HepG2 (cell line): ENCODE data around the gene HSF2BP. TPM values are rescaled to one million over a fixed set of nuclear protein-coding genes. Genes with fewer than 3 reads are reported as not detected.

Experiments
- DNMT3B ChIP-seq: conservative IDR thresholded peaks from 2 replicates; pipeline ENCODE4 v1.6.1; 2016; ENCODE audit warnings: missing biosample characterization, control low read depth
- EED ChIP-seq: sonication (generic); formaldehyde crosslinking; IDR thresholded peaks from 2 replicates; pipeline ENCODE4 v1.5.0; 2020; ENCODE audit warnings: mild to moderate bottlenecking, missing genetic modification reagents
- HMG20A ChIP-seq: IDR thresholded peaks from 2 replicates; pipeline ENCODE4 v1.6.1; 2016; ENCODE audit warnings: borderline replicate concordance
- HNRNPH1 ChIP-seq: fragments of 200-400 bp; formaldehyde crosslinking; optimal IDR thresholded peaks from 2 replicates; pipeline ENCODE3; 2017; ENCODE audit warnings: mild to moderate bottlenecking, low read depth, low read length
- MAZ ChIP-seq, 2 experiments: sonication (generic) in 1 of 2; formaldehyde crosslinking in 1 of 2; IDR thresholded peaks; 2 replicates each; pipeline versions ENCODE4 v1.5.0 to v1.6.1; 2012 to 2020; ENCODE audit warnings: low read depth in 2 of 2, mild to moderate bottlenecking in 2 of 2, borderline replicate concordance in 1 of 2, improper control_type of control experiment in 1 of 2, low read length in 1 of 2, missing genetic modification reagents in 1 of 2, moderate library complexity in 1 of 2
- NFKBIZ ChIP-seq: IDR thresholded peaks from 2 replicates; pipeline ENCODE4 v1.6.1; 2018; ENCODE audit warnings: missing genetic modification reagents, missing compliant biosample characterization
- NFYB ChIP-seq: sonication (generic); formaldehyde crosslinking; IDR thresholded peaks from 2 replicates; pipeline ENCODE4 v1.4.0; 2020; ENCODE audit warnings: missing genetic modification reagents
- NR2F1 ChIP-seq, 2 experiments: fragments of 450-650 bp in 1 of 2; formaldehyde crosslinking in 1 of 2; IDR thresholded peaks; 2 replicates each; pipeline versions ENCODE4 v1.5.0 to v1.6.1; 2016 to 2020; ENCODE audit warnings: mild to moderate bottlenecking in 1 of 2, missing compliant biosample characterization in 1 of 2, missing genetic modification reagents in 1 of 2, moderate library complexity in 1 of 2
- TSC22D2 ChIP-seq: sonication (generic); formaldehyde crosslinking; IDR thresholded peaks from 2 replicates; pipeline ENCODE4 v1.5.1; 2020; ENCODE audit warnings: missing genetic modification reagents, mild to moderate bottlenecking, borderline replicate concordance
- ZBTB7A ChIP-seq: sonication (generic); formaldehyde crosslinking; IDR thresholded peaks from 2 replicates; pipeline ENCODE4 v1.8.0; 2022; ENCODE audit warnings: mild to moderate bottlenecking, missing genetic modification reagents
- ZFP37 ChIP-seq: sonication (generic); formaldehyde crosslinking; IDR thresholded peaks from 2 replicates; pipeline ENCODE4 v1.4.0; 2020; ENCODE audit warnings: missing genetic modification reagents, borderline replicate concordance
- ZNF782 ChIP-seq: sonication (generic); formaldehyde crosslinking; IDR thresholded peaks from 2 replicates; pipeline ENCODE4 v1.4.0; 2020; ENCODE audit warnings: missing genetic modification reagents, mild to moderate bottlenecking, borderline replicate concordance
- polyA plus RNA-seq, 8 experiments: library from polyadenylated mRNA; depleted of rRNA in 3 of 8; stranded (reverse) in 7 of 8; unstranded in 1 of 8; fragments of >200 nt; fragmentation: Illumina TruSeq in 4 of 8; extraction: Trizol in 4 of 8; gene quantifications; 2 replicates each; pipeline versions ENCODE4 v1.2.1 to v1.2.3, GENCODE V29; 2011 to 2016; ENCODE audit warnings: low read depth in 4 of 8, missing spikeins in 1 of 8, mixed read lengths in 1 of 8; ENCODE audit not compliant: insufficient read depth in 1 of 8
- total RNA-seq, 5 experiments: library from RNA; depleted of rRNA; stranded (reverse); fragments of >200 nt; fragmentation: Illumina TruSeq; extraction: Trizol; gene quantifications; 2 replicates each; pipeline ENCODE4 v1.2.3, GENCODE V29; 2016; ENCODE audit warnings: low read depth in 1 of 5
- TF ChIP-seq, protein P1 (sequence below): sonication (generic); formaldehyde crosslinking; conservative IDR thresholded peaks from 2 replicates; pipeline ENCODE4 v1.4.0; 2020; ENCODE audit warnings: missing genetic modification reagents
- TF ChIP-seq, protein P2 (sequence below): sonication (generic); formaldehyde crosslinking; IDR thresholded peaks from 2 replicates; pipeline ENCODE4 v1.5.0; 2020; ENCODE audit warnings: missing genetic modification reagents
- TF ChIP-seq, protein P3 (sequence below): sonication (generic); formaldehyde crosslinking; IDR thresholded peaks from 2 replicates; pipeline ENCODE4 v1.4.0; 2020; ENCODE audit warnings: missing genetic modification reagents
- TF ChIP-seq, protein P4 (sequence below): IDR thresholded peaks from 2 replicates; pipeline ENCODE4 v1.6.1; 2012; ENCODE audit warnings: low read length, improper control_type of control experiment
- TF ChIP-seq, protein P5 (sequence below): IDR thresholded peaks from 2 replicates; pipeline ENCODE4 v1.6.1; 2016
- TF ChIP-seq, protein P6 (sequence below): sonication (generic); formaldehyde crosslinking; IDR thresholded peaks from 2 replicates; pipeline ENCODE4 v1.8.1; 2023; ENCODE audit warnings: mild to moderate bottlenecking, missing genetic modification reagents, borderline replicate concordance

Gene HSF2BP
- total and polyA plus RNA-seq, 2 of the 13 experiments (the other 11 are each of a cell fraction or from before 2014, with no cell fraction given) = 0.67 to 2.2 TPM

DNA sequence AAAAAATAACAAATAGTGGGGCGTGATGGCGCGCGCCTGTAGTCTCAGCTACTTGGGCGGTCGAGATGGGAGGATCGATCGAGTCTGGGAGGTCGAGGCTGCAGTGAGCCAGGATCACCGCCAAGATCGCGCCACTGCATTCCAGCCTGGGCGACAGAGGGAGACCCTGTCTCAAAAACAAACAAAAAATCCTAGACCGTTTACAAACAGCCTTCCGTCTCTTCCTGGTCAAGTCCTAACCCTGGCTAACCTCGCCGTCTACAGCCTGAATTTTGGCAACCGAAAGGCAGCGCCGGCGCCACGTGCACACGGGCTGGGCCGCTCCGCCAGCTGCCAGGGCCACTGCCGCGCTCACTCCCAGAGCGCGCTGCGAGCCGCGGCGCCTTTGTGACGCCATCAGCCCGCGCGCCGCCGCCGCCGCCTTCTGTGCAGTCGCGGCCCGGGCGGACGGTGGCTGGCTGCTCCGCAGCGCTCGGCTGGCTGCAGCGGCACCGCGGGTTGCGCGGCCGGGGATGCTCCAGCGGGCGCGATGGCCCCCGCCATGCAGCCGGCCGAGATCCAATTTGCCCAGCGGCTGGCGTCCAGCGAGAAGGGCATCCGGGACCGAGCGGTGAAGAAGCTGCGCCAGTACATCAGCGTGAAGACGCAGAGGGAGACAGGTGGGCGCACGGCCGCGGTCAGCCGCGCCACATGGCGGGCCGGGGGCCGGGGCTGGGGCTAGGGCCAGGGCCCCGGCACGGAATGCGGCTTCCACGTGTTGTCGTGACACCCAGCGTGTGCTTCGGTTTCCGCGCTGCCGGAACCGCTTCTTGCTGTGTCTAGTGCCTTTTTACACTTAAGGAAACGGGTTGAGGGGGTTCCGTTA, at the start of gene HSF2BP, which contains the start of gene RRP1B (continued):
- TF ChIP-seq, protein P1, sequence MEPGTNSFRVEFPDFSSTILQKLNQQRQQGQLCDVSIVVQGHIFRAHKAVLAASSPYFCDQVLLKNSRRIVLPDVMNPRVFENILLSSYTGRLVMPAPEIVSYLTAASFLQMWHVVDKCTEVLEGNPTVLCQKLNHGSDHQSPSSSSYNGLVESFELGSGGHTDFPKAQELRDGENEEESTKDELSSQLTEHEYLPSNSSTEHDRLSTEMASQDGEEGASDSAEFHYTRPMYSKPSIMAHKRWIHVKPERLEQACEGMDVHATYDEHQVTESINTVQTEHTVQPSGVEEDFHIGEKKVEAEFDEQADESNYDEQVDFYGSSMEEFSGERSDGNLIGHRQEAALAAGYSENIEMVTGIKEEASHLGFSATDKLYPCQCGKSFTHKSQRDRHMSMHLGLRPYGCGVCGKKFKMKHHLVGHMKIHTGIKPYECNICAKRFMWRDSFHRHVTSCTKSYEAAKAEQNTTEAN = peak; percentile 97
- peak; percentile 82; the same call in 1 of the 2 replicates for TF ChIP-seq TSC22D2 (CRISPR knock-in tag)
- no peak for TF ChIP-seq NFYB (CRISPR knock-in tag)
- TF ChIP-seq, protein P2, sequence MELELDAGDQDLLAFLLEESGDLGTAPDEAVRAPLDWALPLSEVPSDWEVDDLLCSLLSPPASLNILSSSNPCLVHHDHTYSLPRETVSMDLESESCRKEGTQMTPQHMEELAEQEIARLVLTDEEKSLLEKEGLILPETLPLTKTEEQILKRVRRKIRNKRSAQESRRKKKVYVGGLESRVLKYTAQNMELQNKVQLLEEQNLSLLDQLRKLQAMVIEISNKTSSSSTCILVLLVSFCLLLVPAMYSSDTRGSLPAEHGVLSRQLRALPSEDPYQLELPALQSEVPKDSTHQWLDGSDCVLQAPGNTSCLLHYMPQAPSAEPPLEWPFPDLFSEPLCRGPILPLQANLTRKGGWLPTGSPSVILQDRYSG (CRISPR knock-in tag) = peak; percentile 96
- TF ChIP-seq, protein P3, sequence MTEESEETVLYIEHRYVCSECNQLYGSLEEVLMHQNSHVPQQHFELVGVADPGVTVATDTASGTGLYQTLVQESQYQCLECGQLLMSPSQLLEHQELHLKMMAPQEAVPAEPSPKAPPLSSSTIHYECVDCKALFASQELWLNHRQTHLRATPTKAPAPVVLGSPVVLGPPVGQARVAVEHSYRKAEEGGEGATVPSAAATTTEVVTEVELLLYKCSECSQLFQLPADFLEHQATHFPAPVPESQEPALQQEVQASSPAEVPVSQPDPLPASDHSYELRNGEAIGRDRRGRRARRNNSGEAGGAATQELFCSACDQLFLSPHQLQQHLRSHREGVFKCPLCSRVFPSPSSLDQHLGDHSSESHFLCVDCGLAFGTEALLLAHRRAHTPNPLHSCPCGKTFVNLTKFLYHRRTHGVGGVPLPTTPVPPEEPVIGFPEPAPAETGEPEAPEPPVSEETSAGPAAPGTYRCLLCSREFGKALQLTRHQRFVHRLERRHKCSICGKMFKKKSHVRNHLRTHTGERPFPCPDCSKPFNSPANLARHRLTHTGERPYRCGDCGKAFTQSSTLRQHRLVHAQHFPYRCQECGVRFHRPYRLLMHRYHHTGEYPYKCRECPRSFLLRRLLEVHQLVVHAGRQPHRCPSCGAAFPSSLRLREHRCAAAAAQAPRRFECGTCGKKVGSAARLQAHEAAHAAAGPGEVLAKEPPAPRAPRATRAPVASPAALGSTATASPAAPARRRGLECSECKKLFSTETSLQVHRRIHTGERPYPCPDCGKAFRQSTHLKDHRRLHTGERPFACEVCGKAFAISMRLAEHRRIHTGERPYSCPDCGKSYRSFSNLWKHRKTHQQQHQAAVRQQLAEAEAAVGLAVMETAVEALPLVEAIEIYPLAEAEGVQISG (CRISPR knock-in tag) = peak; percentile 95
- peak; percentile 95 for TF ChIP-seq EED (CRISPR knock-in tag)
- peak; percentile 39; the same call in 1 of the 2 replicates for TF ChIP-seq DNMT3B (CRISPR knock-in tag)
- no peak for TF ChIP-seq NR2F1 (CRISPR knock-in tag; IDR thresholded peaks at IDR 0.05)
- peak; percentile 92 for TF ChIP-seq ZFP37 (CRISPR knock-in tag)
- TF ChIP-seq MAZ (IDR thresholded peaks at IDR 0.05; ENCODE audit: borderline replicate concordance, low read depth, low read length) = no peak
- TF ChIP-seq MAZ (CRISPR knock-in tag; IDR thresholded peaks at IDR 0.05; ENCODE audit: low read depth) = peak; percentile 98
- TF ChIP-seq, protein P4, sequence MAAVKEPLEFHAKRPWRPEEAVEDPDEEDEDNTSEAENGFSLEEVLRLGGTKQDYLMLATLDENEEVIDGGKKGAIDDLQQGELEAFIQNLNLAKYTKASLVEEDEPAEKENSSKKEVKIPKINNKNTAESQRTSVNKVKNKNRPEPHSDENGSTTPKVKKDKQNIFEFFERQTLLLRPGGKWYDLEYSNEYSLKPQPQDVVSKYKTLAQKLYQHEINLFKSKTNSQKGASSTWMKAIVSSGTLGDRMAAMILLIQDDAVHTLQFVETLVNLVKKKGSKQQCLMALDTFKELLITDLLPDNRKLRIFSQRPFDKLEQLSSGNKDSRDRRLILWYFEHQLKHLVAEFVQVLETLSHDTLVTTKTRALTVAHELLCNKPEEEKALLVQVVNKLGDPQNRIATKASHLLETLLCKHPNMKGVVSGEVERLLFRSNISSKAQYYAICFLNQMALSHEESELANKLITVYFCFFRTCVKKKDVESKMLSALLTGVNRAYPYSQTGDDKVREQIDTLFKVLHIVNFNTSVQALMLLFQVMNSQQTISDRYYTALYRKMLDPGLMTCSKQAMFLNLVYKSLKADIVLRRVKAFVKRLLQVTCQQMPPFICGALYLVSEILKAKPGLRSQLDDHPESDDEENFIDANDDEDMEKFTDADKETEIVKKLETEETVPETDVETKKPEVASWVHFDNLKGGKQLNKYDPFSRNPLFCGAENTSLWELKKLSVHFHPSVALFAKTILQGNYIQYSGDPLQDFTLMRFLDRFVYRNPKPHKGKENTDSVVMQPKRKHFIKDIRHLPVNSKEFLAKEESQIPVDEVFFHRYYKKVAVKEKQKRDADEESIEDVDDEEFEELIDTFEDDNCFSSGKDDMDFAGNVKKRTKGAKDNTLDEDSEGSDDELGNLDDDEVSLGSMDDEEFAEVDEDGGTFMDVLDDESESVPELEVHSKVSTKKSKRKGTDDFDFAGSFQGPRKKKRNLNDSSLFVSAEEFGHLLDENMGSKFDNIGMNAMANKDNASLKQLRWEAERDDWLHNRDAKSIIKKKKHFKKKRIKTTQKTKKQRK = no peak
- TF ChIP-seq, protein P5, sequence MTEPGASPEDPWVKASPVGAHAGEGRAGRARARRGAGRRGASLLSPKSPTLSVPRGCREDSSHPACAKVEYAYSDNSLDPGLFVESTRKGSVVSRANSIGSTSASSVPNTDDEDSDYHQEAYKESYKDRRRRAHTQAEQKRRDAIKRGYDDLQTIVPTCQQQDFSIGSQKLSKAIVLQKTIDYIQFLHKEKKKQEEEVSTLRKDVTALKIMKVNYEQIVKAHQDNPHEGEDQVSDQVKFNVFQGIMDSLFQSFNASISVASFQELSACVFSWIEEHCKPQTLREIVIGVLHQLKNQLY (CRISPR knock-in tag) = peak; percentile 90
- peak; percentile 65; the same call in 1 of the 2 replicates for TF ChIP-seq NFKBIZ
- TF ChIP-seq HNRNPH1 = no peak
- peak; percentile 77; the same call in 1 of the 2 replicates for TF ChIP-seq ZBTB7A
- no peak for TF ChIP-seq HMG20A (CRISPR knock-in tag)
- TF ChIP-seq ZNF782 (CRISPR knock-in tag) = peak; percentile 94; the same call in 1 of the 2 replicates
- TF ChIP-seq, protein P6, sequence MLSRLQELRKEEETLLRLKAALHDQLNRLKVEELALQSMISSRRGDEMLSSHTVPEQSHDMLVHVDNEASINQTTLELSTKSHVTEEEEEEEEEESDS (CRISPR knock-in tag) = no peak
